HCT116 (cell line): ENCODE data around the gene SND1.

Experiments
- ATF3 ChIP-seq: IDR thresholded peaks from 2 replicates; pipeline ENCODE4 v1.6.1; 2012
- CTCF ChIP-seq, 3 experiments: fragments of 200-600 bp in 1 of 3; sonication (generic) in 1 of 3; IDR thresholded peaks in 2 of 3; conservative IDR thresholded peaks in 1 of 3; 2 replicates each; pipeline ENCODE4 v1.5.1; 2012 to 2017; ENCODE audit warnings: low read depth in 2 of 3, low read length in 2 of 3, antibody characterized with exemption in 1 of 3, borderline replicate concordance in 1 of 3, control low read depth in 1 of 3, mild to moderate bottlenecking in 1 of 3, mixed read lengths in 1 of 3, mixed run types in 1 of 3, moderate library complexity in 1 of 3; ENCODE audit not compliant: insufficient read depth in 1 of 3
- EZH2 ChIP-seq: fragments of 200-600 bp; sonication (generic); IDR thresholded peaks from 2 replicates; pipeline ENCODE4 v1.6.1; 2017; ENCODE audit warnings: antibody characterized with exemption, mixed run types
- RAD21 ChIP-seq: IDR thresholded peaks from 2 replicates; pipeline ENCODE4 v1.6.1; 2012; ENCODE audit warnings: low read depth, mild to moderate bottlenecking
- SP1 ChIP-seq: IDR thresholded peaks from 2 replicates; pipeline ENCODE4 v1.6.1; 2012; ENCODE audit warnings: low read depth
- TF ChIP-seq, protein P1 (sequence below): IDR thresholded peaks from 2 replicates; pipeline ENCODE4 v1.6.1; 2012; ENCODE audit warnings: low read depth

GRCh38 chr7:128054511-128054910 lies 402.5 kb downstream of the SND1 start:
- TF ChIP-seq CTCF (IDR thresholded peaks at IDR 0.05 in 2 of 3, conservative IDR thresholded peaks at IDR 0.05 in 1 of 3; ENCODE audit: borderline replicate concordance in 1 of 3, insufficient read depth in 1 of 3, low read depth in 2 of 3, low read length in 2 of 3), result no peak
- no peak for TF ChIP-seq RAD21
- TF ChIP-seq, protein P1, sequence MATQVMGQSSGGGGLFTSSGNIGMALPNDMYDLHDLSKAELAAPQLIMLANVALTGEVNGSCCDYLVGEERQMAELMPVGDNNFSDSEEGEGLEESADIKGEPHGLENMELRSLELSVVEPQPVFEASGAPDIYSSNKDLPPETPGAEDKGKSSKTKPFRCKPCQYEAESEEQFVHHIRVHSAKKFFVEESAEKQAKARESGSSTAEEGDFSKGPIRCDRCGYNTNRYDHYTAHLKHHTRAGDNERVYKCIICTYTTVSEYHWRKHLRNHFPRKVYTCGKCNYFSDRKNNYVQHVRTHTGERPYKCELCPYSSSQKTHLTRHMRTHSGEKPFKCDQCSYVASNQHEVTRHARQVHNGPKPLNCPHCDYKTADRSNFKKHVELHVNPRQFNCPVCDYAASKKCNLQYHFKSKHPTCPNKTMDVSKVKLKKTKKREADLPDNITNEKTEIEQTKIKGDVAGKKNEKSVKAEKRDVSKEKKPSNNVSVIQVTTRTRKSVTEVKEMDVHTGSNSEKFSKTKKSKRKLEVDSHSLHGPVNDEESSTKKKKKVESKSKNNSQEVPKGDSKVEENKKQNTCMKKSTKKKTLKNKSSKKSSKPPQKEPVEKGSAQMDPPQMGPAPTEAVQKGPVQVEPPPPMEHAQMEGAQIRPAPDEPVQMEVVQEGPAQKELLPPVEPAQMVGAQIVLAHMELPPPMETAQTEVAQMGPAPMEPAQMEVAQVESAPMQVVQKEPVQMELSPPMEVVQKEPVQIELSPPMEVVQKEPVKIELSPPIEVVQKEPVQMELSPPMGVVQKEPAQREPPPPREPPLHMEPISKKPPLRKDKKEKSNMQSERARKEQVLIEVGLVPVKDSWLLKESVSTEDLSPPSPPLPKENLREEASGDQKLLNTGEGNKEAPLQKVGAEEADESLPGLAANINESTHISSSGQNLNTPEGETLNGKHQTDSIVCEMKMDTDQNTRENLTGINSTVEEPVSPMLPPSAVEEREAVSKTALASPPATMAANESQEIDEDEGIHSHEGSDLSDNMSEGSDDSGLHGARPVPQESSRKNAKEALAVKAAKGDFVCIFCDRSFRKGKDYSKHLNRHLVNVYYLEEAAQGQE, result no peak
- TF ChIP-seq EZH2, result no peak
- no peak for TF ChIP-seq ATF3
- TF ChIP-seq SP1, result no peak
